ENCODE results near the gene GKN2. TPM values are rescaled to one million over a fixed set of nuclear protein-coding genes. Genes with fewer than 3 reads are reported as not detected.
A peak's percentile ranks its signal among the peaks of the same experiment; 100 is the strongest.

GKN2 gene
- total RNA-seq, 2 experiments from 2014 or later: not detected

GRCh38 chr2:68951899-68952298, 794 bp downstream of the GKN2 start:
- no peak overlapping the region for H3K4me3 Mint-ChIP-seq
- intact Hi-C loops (cut with micrococcal nuclease): no loop called here
- H3K27me3 Mint-ChIP-seq (ENCODE audit: low read depth): peaks cover 1% of the 10 kb centered on the region
- no peaks in the 10 kb centered on the region for H3K9me3 Mint-ChIP-seq
- CTCF ChIA-PET: interaction anchor here (0.6 kb wide), 1 partner anchor 243 kb away, joined by 3 read pairs; no protein-coding TSS in a partner anchor
- no peak overlapping the region for H3K27ac Mint-ChIP-seq
- no peaks in the 10 kb centered on the region for H3K4me1 Mint-ChIP-seq (ENCODE audit: low read depth)
- H3K36me3 Mint-ChIP-seq (ENCODE audit: low read depth): no peaks in the 10 kb centered on the region
- DNase-seq: no peak

GRCh38 chr2:68948710-68949109, 4.0 kb downstream of the GKN2 start:
- H3K27ac Mint-ChIP-seq: no peak overlapping the region
- H3K36me3 Mint-ChIP-seq (ENCODE audit: low read depth): no peaks in the 10 kb centered on the region
- H3K9me3 Mint-ChIP-seq: no peaks in the 10 kb centered on the region
- intact Hi-C loops (cut with micrococcal nuclease): no loop called here
- CTCF ChIA-PET: no interaction called here
- H3K4me3 Mint-ChIP-seq: no peak overlapping the region
- no peaks in the 10 kb centered on the region for H3K4me1 Mint-ChIP-seq (ENCODE audit: low read depth)
- no peak for DNase-seq
- peaks cover 1% of the 10 kb centered on the region for H3K27me3 Mint-ChIP-seq (ENCODE audit: low read depth)

GRCh38 chr2:68946117-68946516, 6.6 kb downstream of the GKN2 start:
- no peak for DNase-seq
- H3K27ac Mint-ChIP-seq: no peak overlapping the region
- CTCF ChIA-PET: no interaction called here
- no peak overlapping the region for H3K4me3 Mint-ChIP-seq
- H3K36me3 Mint-ChIP-seq (ENCODE audit: low read depth): no peaks in the 10 kb centered on the region
- intact Hi-C loops (cut with micrococcal nuclease): no loop called here
- no peaks in the 10 kb centered on the region for H3K4me1 Mint-ChIP-seq (ENCODE audit: low read depth)
- peaks cover 3% of the 10 kb centered on the region for H3K27me3 Mint-ChIP-seq (ENCODE audit: low read depth)
- no peaks in the 10 kb centered on the region for H3K9me3 Mint-ChIP-seq

- H3K4me3 Mint-ChIP-seq: no peak overlapping the region
- intact Hi-C loops (cut with micrococcal nuclease): loop anchor here (1.0 to 5.0 kb wide), 2 partner anchors 68 to 363 kb away; partner anchors contain the start of gene ANTXR1
- peak; percentile 74 for DNase-seq
- CTCF ChIA-PET: interaction anchor here (0.6 to 2.4 kb wide), 27 partner anchors 10 to 463 kb away, joined by 3 to 22 read pairs (median 3); partner anchors contain the start of gene GKN2
- no peak overlapping the region for H3K27ac Mint-ChIP-seq
- no peaks in the 10 kb centered on the region for H3K9me3 Mint-ChIP-seq
- H3K27me3 Mint-ChIP-seq (ENCODE audit: low read depth): peaks cover 3% of the 10 kb centered on the region
- H3K4me1 Mint-ChIP-seq (ENCODE audit: low read depth): no peaks in the 10 kb centered on the region
- H3K36me3 Mint-ChIP-seq (ENCODE audit: low read depth): no peaks in the 10 kb centered on the region
Measured at GRCh38 chr2:68943581-68944568, 8.8 kb downstream of the GKN2 start.

GRCh38 chr2:68942827-68943226, 9.9 kb downstream of the GKN2 start:
- H3K27me3 Mint-ChIP-seq (ENCODE audit: low read depth): peaks cover 2% of the 10 kb centered on the region
- no peaks in the 10 kb centered on the region for H3K36me3 Mint-ChIP-seq (ENCODE audit: low read depth)
- intact Hi-C loops (cut with micrococcal nuclease): loop anchor here (1.0 to 5.0 kb wide), 2 partner anchors 69 to 364 kb away; partner anchors contain the start of gene ANTXR1
- DNase-seq: no peak
- no peak overlapping the region for H3K27ac Mint-ChIP-seq
- H3K4me1 Mint-ChIP-seq (ENCODE audit: low read depth): no peaks in the 10 kb centered on the region
- CTCF ChIA-PET: interaction anchor here (0.7 to 2.4 kb wide), 26 partner anchors 9 to 480 kb away, joined by 3 to 22 read pairs (median 4); partner anchors contain the start of gene GKN2
- H3K9me3 Mint-ChIP-seq: no peaks in the 10 kb centered on the region
- no peak overlapping the region for H3K4me3 Mint-ChIP-seq

DNA sequence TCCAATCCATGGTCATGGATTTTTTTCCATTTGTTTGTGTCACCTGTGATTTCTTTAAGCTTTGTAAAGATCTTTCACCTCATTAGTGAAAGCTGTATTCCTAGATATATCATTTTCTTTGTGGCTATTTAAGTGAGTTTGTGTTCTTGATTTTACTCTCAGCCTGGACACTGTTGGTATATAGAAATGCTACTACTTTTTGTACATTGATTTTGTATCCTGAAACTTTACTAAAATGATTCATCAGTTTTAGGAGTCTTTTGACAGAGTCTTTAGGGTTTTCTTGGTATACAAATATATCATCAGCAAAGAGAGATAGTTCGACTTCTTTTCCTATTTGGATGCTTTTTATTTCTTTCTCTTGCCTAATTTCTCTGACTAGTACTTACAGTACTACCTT, 12.3 kb downstream of the GKN2 start:
- no peak overlapping the region for H3K4me3 Mint-ChIP-seq
- DNase-seq: no peak
- H3K36me3 Mint-ChIP-seq (ENCODE audit: low read depth): no peaks in the 10 kb centered on the region
- CTCF ChIA-PET: no interaction called here
- H3K27me3 Mint-ChIP-seq (ENCODE audit: low read depth): peaks cover 2% of the 10 kb centered on the region
- H3K4me1 Mint-ChIP-seq (ENCODE audit: low read depth): no peaks in the 10 kb centered on the region
- intact Hi-C loops (cut with micrococcal nuclease): loop anchor here (5.0 kb wide), 1 partner anchor 72 kb away; the partner anchor contains the start of gene ANTXR1
- H3K27ac Mint-ChIP-seq: no peak overlapping the region
- no peaks in the 10 kb centered on the region for H3K9me3 Mint-ChIP-seq

DNA sequence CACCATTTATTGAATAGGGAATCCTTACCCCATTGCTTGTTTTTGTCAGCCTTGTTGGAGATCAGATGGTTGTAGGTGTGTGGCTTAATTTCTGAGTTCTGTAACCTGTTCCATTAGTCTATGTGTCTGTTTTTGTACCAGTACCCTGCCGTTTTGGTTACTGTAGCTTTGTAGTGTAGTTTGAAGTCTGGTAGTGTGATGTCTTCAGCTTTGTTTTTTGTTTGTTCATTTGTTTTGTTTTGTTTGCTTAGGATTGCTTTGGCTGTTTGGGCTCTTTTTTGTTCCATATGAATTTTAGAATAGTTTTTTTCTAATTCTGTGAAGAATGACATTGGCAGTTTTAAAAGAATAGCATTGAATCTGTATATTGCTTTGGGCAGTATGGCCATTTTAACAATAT, 12.7 kb downstream of the GKN2 start:
- Mint-ChIP-seq H3K4me1 (ENCODE audit: low read depth) (no peaks in the 10 kb centered on the region), H3K36me3 (ENCODE audit: low read depth) (no peaks in the 10 kb centered on the region), H3K4me3 (no peak overlapping the region), H3K27me3 (ENCODE audit: low read depth) (peaks cover 2% of the 10 kb centered on the region), H3K27ac (no peak overlapping the region), H3K9me3 (no peaks in the 10 kb centered on the region)
- DNase-seq: no peak
- CTCF ChIA-PET: no interaction called here
- intact Hi-C loops (cut with micrococcal nuclease): loop anchor here (5.0 kb wide), 1 partner anchor 72 kb away; the partner anchor contains the start of gene ANTXR1

DNA sequence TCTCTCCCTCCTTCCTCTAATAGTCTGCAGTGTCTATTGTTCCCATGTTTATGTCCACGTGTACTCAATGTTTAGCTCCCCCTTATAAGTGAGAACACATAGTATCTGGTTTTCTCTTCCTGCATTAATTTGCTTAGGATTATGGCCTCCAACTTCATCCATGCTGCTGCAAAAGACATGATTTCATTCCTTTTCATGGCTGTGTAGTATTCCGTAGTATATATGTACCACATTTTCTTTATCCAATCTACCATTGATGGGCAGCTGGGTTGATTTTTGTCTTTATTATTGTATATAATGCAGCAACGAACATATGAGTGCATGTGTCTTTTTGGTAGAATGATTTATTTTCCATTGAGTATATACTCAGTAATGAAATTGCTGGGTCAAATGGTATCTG, 13.8 kb downstream of the GKN2 start:
- no peak overlapping the region for H3K4me3 Mint-ChIP-seq
- CTCF ChIA-PET: no interaction called here
- no peaks in the 10 kb centered on the region for H3K4me1 Mint-ChIP-seq (ENCODE audit: low read depth)
- H3K27ac Mint-ChIP-seq: no peak overlapping the region
- DNase-seq: no peak
- no peaks in the 10 kb centered on the region for H3K9me3 Mint-ChIP-seq
- H3K36me3 Mint-ChIP-seq (ENCODE audit: low read depth): no peaks in the 10 kb centered on the region
- intact Hi-C loops (cut with micrococcal nuclease): no loop called here
- peaks cover 2% of the 10 kb centered on the region for H3K27me3 Mint-ChIP-seq (ENCODE audit: low read depth)

GRCh38 chr2:68937346-68938055, 15.2 kb downstream of the GKN2 start:
- no peaks in the 10 kb centered on the region for H3K9me3 Mint-ChIP-seq
- intact Hi-C loops (cut with micrococcal nuclease): no loop called here
- H3K4me3 Mint-ChIP-seq: no peak overlapping the region
- DNase-seq: no peak
- H3K36me3 Mint-ChIP-seq (ENCODE audit: low read depth): no peaks in the 10 kb centered on the region
- H3K27me3 Mint-ChIP-seq (ENCODE audit: low read depth): no peaks in the 10 kb centered on the region
- CTCF ChIA-PET: interaction anchor here (0.8 to 1.1 kb wide), 3 partner anchors 12 to 369 kb away, joined by 3 to 4 read pairs (median 3); no protein-coding TSS in a partner anchor
- H3K27ac Mint-ChIP-seq: no peak overlapping the region
- no peaks in the 10 kb centered on the region for H3K4me1 Mint-ChIP-seq (ENCODE audit: low read depth)

GRCh38 chr2:68936889-68937288, 15.8 kb downstream of the GKN2 start:
- Mint-ChIP-seq H3K4me1 (ENCODE audit: low read depth) (no peaks in the 10 kb centered on the region), H3K9me3 (no peaks in the 10 kb centered on the region), H3K27me3 (ENCODE audit: low read depth) (no peaks in the 10 kb centered on the region), H3K27ac (no peak overlapping the region), H3K4me3 (no peak overlapping the region), H3K36me3 (ENCODE audit: low read depth) (no peaks in the 10 kb centered on the region)
- CTCF ChIA-PET: interaction anchor here (0.8 to 1.3 kb wide), 4 partner anchors 11 to 370 kb away, joined by 3 to 5 read pairs (median 4); no protein-coding TSS in a partner anchor
- DNase-seq: no peak
- intact Hi-C loops (cut with micrococcal nuclease): no loop called here

GRCh38 chr2:68936427-68936826, 16.3 kb downstream of the GKN2 start:
- Mint-ChIP-seq H3K4me1 (ENCODE audit: low read depth) (no peaks in the 10 kb centered on the region), H3K9me3 (no peaks in the 10 kb centered on the region), H3K4me3 (no peak overlapping the region), H3K27me3 (ENCODE audit: low read depth) (no peaks in the 10 kb centered on the region), H3K27ac (no peak overlapping the region), H3K36me3 (ENCODE audit: low read depth) (no peaks in the 10 kb centered on the region)
- DNase-seq: no peak
- CTCF ChIA-PET: interaction anchor here (1.3 kb wide), 1 partner anchor 12 kb away, joined by 5 read pairs; no protein-coding TSS in a partner anchor
- intact Hi-C loops (cut with micrococcal nuclease): no loop called here

GRCh38 chr2:68935471-68935870, 17.2 kb downstream of the GKN2 start:
- CTCF ChIA-PET: interaction anchor here (0.6 to 2.5 kb wide), 3 partner anchors 8 to 450 kb away, joined by 4 to 15 read pairs (median 4); no protein-coding TSS in a partner anchor
- no peaks in the 10 kb centered on the region for H3K9me3 Mint-ChIP-seq
- no peaks in the 10 kb centered on the region for H3K4me1 Mint-ChIP-seq (ENCODE audit: low read depth)
- intact Hi-C loops (cut with micrococcal nuclease): no loop called here
- peaks cover under 1% of the 10 kb centered on the region for H3K27me3 Mint-ChIP-seq (ENCODE audit: low read depth)
- H3K27ac Mint-ChIP-seq: no peak overlapping the region
- H3K4me3 Mint-ChIP-seq: no peak overlapping the region
- no peaks in the 10 kb centered on the region for H3K36me3 Mint-ChIP-seq (ENCODE audit: low read depth)
- DNase-seq: no peak

All from activated naive CD4-positive, alpha-beta T cell treated with anti-CD3 and anti-CD28 coated beads for 36 hours (primary cell).